Heart left ventricle (tissue), 16 donors: ENCODE results near the gene C8A. TPM values are rescaled to one million over a fixed set of nuclear protein-coding genes. Genes with fewer than 3 reads are reported as not detected.

Experiments used
- ATAC-seq, 4 donors: fragments of 200-7000 bp; cut with Tn5 transposase; one replicate each; pipeline ENCODE4 v1.9.1; 2020 to 2022; ENCODE audit warnings: moderate library complexity in 4 of 4, mild to moderate bottlenecking in 3 of 4, moderate number of reproducible peaks in 1 of 4
- DNase-seq, 5 donors: peaks; one replicate each; pipeline ENCODE4 v3.0.0-alpha.2; 2020
- H3K27ac ChIP-seq, 12 donors: fragments of 200-600 bp; sonication (generic) in 4 of 12; one replicate each; pipeline versions ENCODE4 v1.5.0 to v1.8.0; 2016 to 2022; ENCODE audit warnings: mild to moderate bottlenecking in 2 of 12
- H3K27me3 ChIP-seq, 9 donors: fragments of 200-600 bp; sonication (generic) in 2 of 9; one replicate each; pipeline versions ENCODE4 v1.5.1 to v1.8.0; 2016 to 2022; ENCODE audit warnings: mild to moderate bottlenecking in 3 of 9
- H3K36me3 ChIP-seq, 9 donors: fragments of 200-600 bp; sonication (generic) in 2 of 9; one replicate each; pipeline versions ENCODE4 v1.5.0 to v1.8.0; 2018 to 2022; ENCODE audit warnings: mild to moderate bottlenecking in 2 of 9
- H3K4me1 ChIP-seq, 12 donors: fragments of 200-600 bp; sonication (generic) in 4 of 12; one replicate each; pipeline versions ENCODE4 v1.5.0 to v1.8.0; 2016 to 2022; ENCODE audit warnings: mild to moderate bottlenecking in 3 of 12
- H3K4me3 ChIP-seq, 12 donors: fragments of 200-600 bp; sonication (generic) in 4 of 12; one replicate each; pipeline versions ENCODE4 v1.5.0 to v1.8.0; 2017 to 2022; ENCODE audit warnings: mild to moderate bottlenecking in 9 of 12, moderate library complexity in 4 of 12
- H3K9me3 ChIP-seq, 12 donors: fragments of 200-600 bp; sonication (generic) in 4 of 12; one replicate each; pipeline versions ENCODE4 v1.5.0 to v1.8.0; 2016 to 2022; ENCODE audit warnings: mild to moderate bottlenecking in 1 of 12
- POLR2A ChIP-seq, 2 donors: fragments of 450-650 bp; IDR thresholded peaks; one replicate each; pipeline ENCODE4 v1.6.1; 2017; ENCODE audit warnings: antibody characterized with exemption in 2 of 2, mild to moderate bottlenecking in 2 of 2, moderate library complexity in 2 of 2
- WGBS, 4 donors: extraction: QIAGEN DNeasy Blood & Tissue Kit in 2 of 4; methylation state at CpG; one replicate each; pipeline versions ENCODE4 v1.1.5 to v1.1.7; 2013 to 2018; 5-methylcytosine and 5-hydroxymethylcytosine counted together
- intact Hi-C, 10 donors: fragments of 100-400 bp; cut with DNase I; formaldehyde crosslinking; loops; one replicate each; pipeline versions ENCODE4 v1.11.1 to v1.14.2; 2022
- polyA plus RNA-seq, 2 donors: library from polyadenylated mRNA; stranded (reverse); fragments of 200-250 nt; gene quantifications; one replicate each; pipeline ENCODE4 v1.2.3, GENCODE V29; 2013
- total RNA-seq, 9 donors: library from RNA; depleted of rRNA in 2 of 9; stranded (reverse); fragments of >200 nt in 2 of 9; fragmentation: NEBNext Ultra II Directional in 3 of 9; extraction: Animal tissue kit (Norgen Biotek cat#: 25700) in 3 of 9; gene quantifications; one replicate each; pipeline versions ENCODE4 v1.1.0 to v1.2.4, GENCODE V29; 2016 to 2023
- TF ChIP-seq, protein P1 (sequence below), 12 donors: fragments of 200-600 bp; sonication (generic) in 4 of 12; IDR thresholded peaks; one replicate each; pipeline versions ENCODE4 v1.5.0 to v1.8.0; 2018 to 2022; ENCODE audit warnings: antibody characterized with exemption in 12 of 12, mild to moderate bottlenecking in 5 of 12
- donor health status: ischemic (EF 13 %, LVEDD 7.1; RV severe dilation, severe dysfunction).
- donor health status: healthy with polysubstance abuse.
- donor health status: DM: no; HTN: yes; CAD: no.
- donor health status: DM: no; HTN: no; CAD: no.
- donor health status: ischemic (EF 25% LVEDD 6.9; RV normal size, moderate dysfunction).
- donor health status: ischemic (EF 25% LVEDD 5.7; RV mildly dilated, moderate dysfunction).
- donor health status: healthy.
- donor health status: DM: yes; HTN: yes; CAD: no.
- donor health status: ischemic (EF 35%, LVEDD 5.7; RV mildly dilated, moderate dysfunction).
- donor health status: nonischemic (EF 11% LVEDD 7.7; RV severe dilation, severe dysfunction).
- donor health status: DM: yes; HTN: yes; CAD: no.
- donor health status: PGD.
- donor health status: ischemic (EF 29% LVEDD 5.4; RV normal size, mild dysfunction).
- donor health status: nonischemic (EF 23%, LVEDD 6.1; RV moderate dilation, normal function).

C8A gene
- total and polyA plus RNA-seq, 11 donors: not detected

DNA sequence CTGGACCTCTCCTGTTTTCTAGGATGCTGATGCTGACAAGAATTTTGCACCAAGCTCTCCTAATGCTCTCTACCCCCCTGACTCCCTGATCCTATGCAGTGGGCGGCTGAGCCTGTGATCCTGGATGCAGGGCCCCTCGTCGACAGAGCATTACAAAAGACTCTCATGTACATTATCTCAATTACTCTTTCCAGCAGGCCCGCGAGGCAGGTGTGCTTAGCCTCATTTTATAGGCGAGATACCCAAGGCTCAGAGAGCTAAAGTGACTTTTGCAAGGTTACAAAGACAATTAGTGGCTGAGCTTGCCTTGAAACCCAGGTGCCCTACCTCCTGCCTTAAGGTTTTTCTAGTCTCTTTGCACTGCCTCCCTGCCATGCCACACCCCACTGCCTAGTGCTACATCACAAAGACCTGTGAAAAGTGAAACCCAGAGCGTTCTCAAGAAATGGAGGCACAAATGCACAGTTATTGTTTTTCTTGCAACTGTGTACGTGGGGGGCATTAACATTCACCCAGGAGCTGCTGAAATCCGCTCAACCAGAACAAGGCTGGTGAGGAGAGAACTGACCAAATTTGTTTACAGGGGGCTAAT is 10.0 kb upstream of the C8A start:
- H3K27ac ChIP-seq: no peak overlapping the region
- no peak for DNase-seq
- TF ChIP-seq POLR2A (IDR thresholded peaks at IDR 0.05): no peak
- TF ChIP-seq, protein P1, sequence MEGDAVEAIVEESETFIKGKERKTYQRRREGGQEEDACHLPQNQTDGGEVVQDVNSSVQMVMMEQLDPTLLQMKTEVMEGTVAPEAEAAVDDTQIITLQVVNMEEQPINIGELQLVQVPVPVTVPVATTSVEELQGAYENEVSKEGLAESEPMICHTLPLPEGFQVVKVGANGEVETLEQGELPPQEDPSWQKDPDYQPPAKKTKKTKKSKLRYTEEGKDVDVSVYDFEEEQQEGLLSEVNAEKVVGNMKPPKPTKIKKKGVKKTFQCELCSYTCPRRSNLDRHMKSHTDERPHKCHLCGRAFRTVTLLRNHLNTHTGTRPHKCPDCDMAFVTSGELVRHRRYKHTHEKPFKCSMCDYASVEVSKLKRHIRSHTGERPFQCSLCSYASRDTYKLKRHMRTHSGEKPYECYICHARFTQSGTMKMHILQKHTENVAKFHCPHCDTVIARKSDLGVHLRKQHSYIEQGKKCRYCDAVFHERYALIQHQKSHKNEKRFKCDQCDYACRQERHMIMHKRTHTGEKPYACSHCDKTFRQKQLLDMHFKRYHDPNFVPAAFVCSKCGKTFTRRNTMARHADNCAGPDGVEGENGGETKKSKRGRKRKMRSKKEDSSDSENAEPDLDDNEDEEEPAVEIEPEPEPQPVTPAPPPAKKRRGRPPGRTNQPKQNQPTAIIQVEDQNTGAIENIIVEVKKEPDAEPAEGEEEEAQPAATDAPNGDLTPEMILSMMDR (IDR thresholded peaks at IDR 0.05): no peak
- no peaks in the 10 kb centered on the region for H3K36me3 ChIP-seq
- ATAC-seq: no peak
- H3K4me3 ChIP-seq: no peak overlapping the region
- no peaks in the 10 kb centered on the region for H3K4me1 ChIP-seq
- intact Hi-C loops: no loop called here
- 63 to 69% (median 65%) methylated on average over 9 of the region's 9 CpGs for WGBS, 4 donors
- no peaks in the 10 kb centered on the region for H3K9me3 ChIP-seq
- H3K27me3 ChIP-seq: peaks cover 0 to 5% (median 0%) of the 10 kb centered on the region in 9 donors

DNA sequence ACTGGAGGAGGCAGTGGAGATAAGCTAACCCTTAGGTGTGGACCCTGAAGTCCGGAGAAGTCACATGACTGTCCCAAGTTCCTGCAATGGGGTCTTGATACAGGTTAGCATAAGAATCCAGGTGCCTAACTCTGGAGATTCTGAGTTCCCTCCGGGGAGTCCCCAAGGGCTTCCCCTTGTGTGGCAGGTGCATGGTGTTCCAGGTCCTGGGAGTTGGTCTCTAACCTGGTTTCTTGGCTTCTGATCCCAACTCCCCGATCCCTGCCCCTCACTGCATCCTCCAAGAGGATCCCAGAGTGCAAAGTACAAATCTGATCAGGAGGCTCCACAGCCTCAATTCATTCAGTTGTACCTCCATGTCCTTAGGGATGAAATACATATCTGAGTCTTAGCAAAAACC is 9.3 kb upstream of the C8A start:
- 82 to 96% (median 90%) methylated on average over 3 of the region's 3 CpGs for WGBS, 4 donors
- Histone ChIP-seq H3K9me3 (no peaks in the 10 kb centered on the region), H3K4me1 (no peaks in the 10 kb centered on the region), H3K4me3 (no peak overlapping the region), H3K27me3 (peaks cover 0 to 5% (median 0%) of the 10 kb centered on the region in 9 donors), H3K27ac (no peak overlapping the region), H3K36me3 (no peaks in the 10 kb centered on the region)
- DNase-seq: no peak
- ATAC-seq: no peak
- intact Hi-C loops: no loop called here
- no peak for TF ChIP-seq POLR2A (IDR thresholded peaks at IDR 0.05)
- TF ChIP-seq, protein P1 (IDR thresholded peaks at IDR 0.05): no peak

DNA sequence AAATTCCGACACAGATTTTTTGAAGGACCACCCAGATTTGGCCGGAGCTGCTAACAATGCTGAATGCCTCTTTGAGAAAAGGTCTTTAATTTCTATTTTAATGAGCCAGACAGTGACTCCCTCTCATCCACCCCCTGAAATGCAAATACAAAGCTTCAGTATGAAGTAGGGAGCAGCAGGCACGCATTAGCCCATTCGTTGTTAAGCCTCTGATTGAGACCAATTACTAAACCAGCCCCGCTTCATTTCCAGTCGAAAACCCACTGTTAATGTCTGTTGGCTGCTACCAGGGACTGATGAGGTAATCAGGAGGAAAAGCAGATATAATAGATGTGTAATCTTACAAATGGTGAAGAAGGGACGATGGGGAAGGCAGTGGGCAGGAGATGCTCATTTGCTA is 4.8 kb upstream of the C8A start:
- H3K4me3 ChIP-seq: no peak overlapping the region
- H3K4me1 ChIP-seq: no peaks in the 10 kb centered on the region
- no peaks in the 10 kb centered on the region for H3K9me3 ChIP-seq
- 76 to 86% (median 82%) methylated on average over 7 of the region's 7 CpGs for WGBS, 4 donors
- no peak overlapping the region for H3K27ac ChIP-seq
- ATAC-seq (no peak), DNase-seq (no peak)
- TF ChIP-seq, protein P1 (IDR thresholded peaks at IDR 0.05): no peak
- no peak for TF ChIP-seq POLR2A (IDR thresholded peaks at IDR 0.05)
- intact Hi-C loops: no loop called here
- peaks cover 0 to 6% (median 0%) of the 10 kb centered on the region in 9 donors for H3K27me3 ChIP-seq
- H3K36me3 ChIP-seq: no peaks in the 10 kb centered on the region

DNA sequence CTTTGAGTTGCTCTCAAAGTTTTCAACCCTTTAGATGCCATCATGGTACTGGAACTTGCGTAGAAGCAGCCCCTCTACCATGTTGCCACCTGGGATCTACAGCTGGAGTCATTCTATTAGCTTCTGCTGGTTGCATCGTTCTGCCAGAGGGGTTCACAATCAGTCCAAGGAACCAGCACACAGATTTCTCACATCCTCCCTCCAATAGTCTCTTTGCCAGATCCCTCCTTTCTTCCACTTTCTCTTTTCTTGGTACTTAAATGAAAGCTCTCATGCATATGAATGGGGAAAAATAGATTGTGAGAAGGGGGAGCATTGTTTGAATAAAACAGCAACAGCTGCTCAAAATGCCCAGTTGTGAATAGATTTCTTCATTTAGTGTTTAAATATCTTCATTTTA is 4.2 kb upstream of the C8A start:
- Histone ChIP-seq H3K9me3 (no peaks in the 10 kb centered on the region), H3K27ac (no peak overlapping the region), H3K36me3 (no peaks in the 10 kb centered on the region), H3K4me3 (no peak overlapping the region), H3K27me3 (peaks cover 0 to 8% (median 0%) of the 10 kb centered on the region in 9 donors), H3K4me1 (no peaks in the 10 kb centered on the region)
- WGBS, 4 donors: 77 to 81% (median 80%) methylated on average over 2 of the region's 2 CpGs
- intact Hi-C loops: no loop called here
- TF ChIP-seq POLR2A (IDR thresholded peaks at IDR 0.05): no peak
- TF ChIP-seq, protein P1 (IDR thresholded peaks at IDR 0.05): no peak
- ATAC-seq: no peak
- DNase-seq: no peak
